HG02943 (cell line): ENCODE measurements around the gene RAB44.

ENCODE experiments used
- ATAC-seq: cut with Tn5 transposase; IDR thresholded peaks from one replicate; pipeline ENCODE4 v1.9.1; 2021; ENCODE audit warnings: mild to moderate bottlenecking, low read depth, moderate library complexity; ENCODE audit not compliant: unreplicated experiment

The RAB44 gene

DNA sequence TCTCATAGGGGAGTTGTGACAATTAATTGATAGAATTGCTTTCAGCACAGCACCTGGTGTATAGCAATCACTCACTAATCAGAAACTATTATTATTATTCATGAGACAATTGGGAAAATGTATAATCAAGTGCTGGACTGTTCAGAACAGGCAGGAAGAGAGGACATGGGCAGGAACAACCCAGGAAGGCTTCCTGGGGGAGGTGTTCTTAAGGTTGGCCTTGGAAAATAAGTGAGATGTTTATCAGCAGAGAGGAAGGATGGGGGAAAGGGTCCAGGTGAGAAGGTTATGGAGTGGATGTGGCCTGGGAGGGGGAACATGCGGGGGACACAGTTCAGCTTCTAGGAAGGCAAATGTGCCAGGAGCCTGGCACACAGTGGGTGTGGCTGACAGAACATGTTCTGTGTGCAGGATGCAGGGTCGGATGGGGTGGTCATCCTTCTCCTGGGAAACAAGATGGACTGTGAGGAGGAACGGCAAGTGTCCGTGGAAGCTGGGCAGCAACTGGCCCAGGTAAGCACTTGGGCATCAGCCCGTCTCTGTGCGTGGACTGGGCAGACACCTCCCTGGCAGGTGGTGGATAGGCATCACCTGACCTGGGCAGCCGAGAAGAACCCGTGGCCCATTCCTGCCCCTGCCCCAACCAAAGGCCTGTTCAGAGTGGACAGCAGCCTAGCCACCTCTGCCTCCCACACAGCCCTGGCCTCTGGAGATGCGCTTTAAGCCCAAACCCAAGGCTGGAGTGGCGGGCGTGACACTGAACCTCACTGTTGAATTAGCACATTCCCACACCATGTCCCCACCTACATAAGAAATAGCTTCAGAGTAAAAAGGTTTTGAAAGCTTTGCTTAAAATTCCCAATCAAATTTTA, 30.9 kb downstream of the RAB44 start:
- no peak for ATAC-seq

DNA sequence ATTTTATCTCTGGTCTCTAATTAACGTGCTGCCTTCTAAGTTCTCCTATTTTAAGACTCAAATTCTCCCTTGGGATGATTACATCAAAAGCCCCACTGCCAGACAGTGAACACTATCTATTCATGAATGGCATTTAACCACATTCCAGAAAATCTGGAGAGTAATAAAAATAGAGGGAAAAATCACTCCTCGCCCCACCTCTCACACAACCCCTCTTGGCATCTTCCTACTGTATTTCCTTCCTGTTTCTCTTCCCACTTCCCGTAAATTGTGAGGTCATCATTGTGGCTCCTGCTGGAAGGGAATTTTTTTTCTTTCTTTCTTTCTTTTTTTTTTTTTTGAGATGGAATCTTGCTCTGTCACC, 31.5 kb downstream of the RAB44 start:
- ATAC-seq: no peak

- ATAC-seq: no peak
These were observed 33.1 kb downstream of the RAB44 start for GRCh38 chr6:36730424-36731380.

DNA sequence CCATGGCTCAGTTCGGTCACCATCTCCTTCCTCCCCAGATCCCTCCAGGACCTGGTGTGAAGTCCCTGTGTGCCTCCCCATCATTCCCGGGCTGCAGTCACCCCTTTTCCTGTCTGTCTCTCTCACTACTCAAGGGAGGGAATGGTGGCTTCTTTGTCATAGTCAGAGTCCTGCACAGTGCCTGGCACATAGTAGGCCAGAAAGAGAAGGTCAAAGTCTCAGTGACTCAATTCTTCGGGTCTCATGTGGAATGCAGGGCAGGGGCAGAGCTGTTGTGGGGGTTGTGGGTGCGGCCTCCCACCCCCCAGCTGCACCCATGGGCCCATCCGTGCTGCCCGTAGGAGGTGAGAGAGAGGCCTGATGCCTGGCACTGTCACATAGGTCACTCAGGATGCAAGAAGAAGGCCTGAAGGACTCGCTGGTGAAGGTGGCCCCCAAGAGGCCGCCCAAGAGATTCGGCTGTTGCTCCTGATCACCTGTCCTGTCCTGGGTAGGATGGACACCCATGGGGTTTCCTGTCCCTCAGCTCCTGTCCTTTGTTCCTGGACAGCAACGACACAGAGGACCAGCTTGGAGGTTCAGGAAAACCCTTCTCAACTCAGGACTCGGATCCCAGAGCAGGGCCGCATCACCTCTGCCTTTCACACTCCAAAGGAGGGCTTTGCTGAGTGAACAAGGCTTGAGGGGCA, 34.1 kb downstream of the RAB44 start:
- ATAC-seq: no peak

DNA sequence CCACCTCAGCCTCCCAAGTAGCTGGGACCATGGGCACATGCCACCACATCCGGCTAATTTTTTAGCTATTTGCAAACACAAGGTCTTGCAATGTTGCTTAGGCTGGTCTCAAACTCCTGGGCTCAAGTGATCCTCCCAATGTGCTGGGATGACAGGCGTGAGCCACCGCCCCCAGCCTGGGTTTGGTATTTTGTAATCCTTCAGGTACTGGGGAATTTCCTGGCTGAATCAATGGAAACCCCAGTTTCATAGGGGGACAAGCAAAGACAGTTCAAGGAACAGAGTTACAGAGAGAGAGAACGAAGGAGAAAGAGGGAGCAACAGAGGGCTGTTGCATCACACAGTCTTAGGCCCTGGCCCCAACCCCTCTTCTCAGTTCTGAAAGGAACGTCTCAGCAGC, 35.7 kb downstream of the RAB44 start:
- ATAC-seq: no peak

DNA sequence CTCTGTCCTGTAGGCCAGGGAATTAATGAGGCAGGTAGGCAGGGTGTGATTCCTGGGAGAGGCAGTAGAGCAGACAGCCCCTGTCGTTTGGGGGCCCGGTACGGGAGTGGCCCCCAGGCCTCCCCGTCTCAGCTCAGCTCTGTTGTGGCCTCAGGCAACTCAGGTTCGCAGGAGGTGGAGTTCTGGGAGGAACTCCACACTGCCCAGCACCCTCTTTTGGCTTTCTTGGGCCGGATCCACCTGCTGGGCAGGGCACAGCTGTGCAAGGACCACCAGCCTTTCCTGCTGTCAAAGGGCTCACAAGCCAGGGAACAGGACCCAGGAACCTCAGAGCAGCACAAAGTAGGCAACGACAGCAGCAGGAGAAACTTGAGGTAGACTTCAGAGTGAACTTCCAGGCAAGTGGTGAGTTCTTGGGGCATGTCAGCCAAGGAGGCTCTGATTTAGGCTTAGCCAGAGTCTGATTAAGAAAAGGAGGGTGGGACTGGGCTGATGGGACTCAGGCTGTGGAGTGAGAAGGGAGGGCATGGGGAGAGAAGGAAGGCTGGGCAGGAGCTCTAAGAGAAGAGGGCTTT, 36.9 kb downstream of the RAB44 start:
- ATAC-seq: no peak

DNA sequence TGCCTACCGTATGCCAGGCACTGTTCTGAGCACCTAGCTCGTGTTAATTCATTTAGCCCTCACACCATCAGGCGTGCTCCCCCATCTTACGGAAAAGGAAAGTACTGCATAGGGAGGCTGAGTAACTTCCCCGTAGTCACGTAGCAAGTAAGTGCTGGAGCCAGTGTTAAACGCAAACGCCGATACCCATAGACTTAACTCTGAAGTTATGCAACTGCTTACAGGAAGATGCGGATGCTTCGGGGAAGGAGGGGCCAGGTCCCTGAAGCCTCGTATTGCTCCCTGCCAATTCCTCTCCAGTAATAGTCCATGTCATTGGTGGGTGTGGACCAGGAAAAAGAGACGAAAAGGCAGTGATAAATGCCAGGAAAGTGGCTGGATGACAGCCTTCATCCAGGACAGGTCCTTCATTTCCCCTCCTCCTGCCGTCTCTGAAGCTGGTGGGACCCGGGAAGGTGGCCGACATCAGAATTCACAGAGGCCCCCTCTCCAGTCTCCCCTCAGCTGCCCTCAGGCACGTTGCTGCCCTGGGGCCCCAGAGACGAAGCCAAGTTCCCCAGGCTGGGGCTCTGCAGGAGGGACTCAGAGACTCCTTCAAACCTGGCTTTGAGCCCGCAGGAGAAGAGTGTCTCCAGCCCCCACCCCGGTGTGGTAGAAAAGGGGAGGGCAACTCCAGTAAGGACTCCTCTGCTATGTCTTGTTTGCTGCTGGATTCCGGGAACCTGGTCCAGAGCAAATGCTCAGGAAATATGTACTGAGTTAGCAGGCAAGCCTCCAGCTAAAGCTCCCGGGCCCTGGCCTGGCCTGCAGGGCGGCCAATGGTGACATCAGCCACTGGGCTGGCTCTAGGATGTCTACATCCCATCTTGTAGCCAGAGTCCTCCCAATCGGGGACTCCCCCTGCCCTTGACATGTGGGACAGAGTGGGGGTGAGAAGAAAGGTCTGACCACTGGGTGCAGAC, 37.8 kb downstream of the RAB44 start:
- no peak for ATAC-seq

- no peak for ATAC-seq
These were observed 39.6 kb downstream of the RAB44 start for GRCh38 chr6:36737043-36737785.

DNA sequence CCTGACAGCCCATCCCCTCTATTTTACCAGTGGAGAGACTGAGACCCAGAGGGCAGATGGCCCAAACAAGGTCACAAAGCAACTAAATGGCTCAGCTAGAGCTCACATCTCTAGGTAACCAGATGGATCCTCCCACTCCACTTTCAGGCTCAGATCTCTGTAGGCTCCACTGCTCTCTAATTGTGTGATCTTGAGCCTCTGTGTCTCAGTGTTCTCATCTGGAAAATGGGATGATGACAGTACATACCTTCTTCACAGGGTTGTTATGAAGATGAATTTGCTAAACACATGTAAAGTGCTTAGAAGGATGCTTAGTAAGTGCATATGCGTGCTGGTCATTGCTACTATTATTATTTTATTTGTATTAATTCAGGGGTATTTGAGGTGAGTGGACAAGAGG, 40.5 kb downstream of the RAB44 start:
- ATAC-seq: no peak

DNA sequence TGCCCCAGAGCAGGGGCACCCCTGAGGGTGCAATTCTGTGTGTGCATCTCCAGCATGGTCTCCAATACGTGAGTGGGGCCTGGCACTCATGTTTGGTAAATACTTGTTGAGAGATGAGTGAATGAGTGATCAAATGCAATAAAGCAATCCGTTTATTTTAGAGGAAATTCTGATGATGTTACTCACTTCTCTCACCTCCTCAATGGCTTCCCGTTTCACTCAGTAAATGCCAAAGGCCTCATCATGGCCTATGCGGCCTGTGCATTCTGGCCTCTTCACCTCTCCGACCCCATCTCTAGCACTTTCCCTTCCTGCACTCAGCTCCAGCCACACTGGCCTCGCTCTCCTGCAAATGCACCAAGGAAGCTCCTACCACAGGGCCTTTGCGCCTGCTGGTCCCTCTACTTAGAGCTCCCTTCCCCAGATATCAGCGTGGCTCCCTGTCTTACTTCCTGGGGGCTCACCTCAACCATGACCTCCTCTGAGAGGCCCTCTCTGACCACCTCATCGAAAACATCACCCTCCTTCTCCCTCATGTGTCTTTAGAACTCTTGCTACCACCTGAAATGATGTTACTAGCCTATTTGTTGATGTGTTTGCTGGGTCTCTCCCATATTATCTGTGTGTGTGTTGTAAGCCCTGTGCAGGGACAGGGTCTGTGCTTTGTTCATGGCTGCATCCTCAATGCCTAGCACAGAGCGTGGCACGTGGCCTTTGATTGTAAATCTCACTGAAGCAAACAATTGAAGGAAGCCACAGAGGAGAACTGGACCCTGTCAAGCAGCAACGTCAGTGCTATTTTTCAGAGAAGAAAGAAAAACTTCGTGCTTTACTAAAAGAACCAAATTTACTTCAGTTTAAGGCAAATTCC, 42.6 kb downstream of the RAB44 start:
- no peak for ATAC-seq

DNA sequence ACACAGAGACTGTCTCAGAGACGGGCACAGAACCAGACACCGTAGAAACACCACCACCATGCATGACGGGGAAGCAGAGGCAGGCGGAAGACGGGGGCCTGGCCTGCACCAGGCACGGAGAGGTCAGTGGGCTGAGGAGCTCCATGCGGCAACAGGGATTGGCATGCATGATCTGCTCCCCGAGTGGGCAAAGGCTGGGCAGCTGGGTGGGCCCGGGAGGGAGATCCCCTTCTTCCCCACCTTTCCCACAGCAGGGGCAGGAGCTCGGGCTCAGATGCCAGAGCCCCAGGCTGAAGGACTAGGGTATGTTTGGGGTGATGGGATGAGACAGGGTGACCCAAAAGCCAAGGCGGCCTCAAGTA, 43.2 kb downstream of the RAB44 start:
- ATAC-seq: no peak

DNA sequence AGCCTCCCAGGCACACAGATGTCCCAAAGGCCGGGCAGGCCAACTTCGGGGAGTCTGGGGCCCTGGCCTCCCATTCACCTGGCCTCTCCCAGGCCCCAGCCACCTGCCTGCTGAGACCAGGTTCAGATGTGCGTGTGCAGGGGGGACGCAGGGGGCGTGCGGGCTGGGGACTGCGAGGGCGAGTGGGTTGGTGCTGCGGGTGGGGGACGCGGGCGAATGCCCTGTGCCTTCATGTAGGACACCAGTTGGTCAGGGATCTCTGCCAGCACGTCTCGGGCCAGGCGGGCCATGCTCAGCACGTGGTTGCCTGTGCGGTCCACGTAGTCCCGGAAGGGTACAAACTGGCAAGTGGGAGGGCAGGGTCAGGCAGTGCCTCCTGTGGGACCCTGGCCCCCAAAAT, 44.5 kb downstream of the RAB44 start:
- no peak for ATAC-seq

GRCh38 chr6:36743032-36743431, 45.4 kb downstream of the RAB44 start:
- no peak for ATAC-seq

DNA sequence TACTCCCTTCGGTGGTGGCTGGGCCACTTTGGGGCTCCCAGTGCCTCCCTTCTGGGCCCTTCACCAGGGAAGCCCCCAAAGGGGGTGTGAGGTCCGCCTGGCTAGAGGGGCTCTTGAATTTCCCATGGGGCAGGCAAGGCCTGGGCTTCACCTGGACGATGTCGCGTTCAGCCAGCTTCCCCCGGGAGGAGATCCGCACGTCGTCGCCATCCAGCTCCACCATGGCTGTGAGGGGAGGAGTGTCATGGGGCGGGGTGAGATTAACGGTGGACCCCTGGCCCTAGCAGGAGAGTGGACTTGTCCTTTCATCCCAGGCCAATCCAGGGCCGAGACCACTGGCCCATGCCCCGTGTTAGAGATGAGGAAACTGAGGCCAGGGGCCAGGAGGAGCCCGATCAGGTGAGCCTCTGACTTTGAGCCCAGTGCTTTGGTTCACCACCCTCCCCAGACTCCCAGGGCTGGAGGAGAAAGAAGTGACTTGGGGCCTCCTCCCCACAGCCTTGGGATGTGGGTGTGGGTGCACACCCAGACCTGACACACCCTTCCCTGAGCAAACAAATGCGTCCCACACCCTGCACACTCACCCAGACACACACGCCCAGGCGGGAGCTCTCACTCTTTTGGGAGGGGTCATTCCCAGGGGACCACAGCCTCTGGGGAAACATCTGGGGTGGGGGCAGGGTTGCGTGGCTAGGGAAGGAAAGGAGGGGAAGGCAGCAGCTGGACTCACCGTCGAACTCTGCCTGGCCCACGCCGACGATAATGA, 46.1 kb downstream of the RAB44 start:
- ATAC-seq: no peak

DNA sequence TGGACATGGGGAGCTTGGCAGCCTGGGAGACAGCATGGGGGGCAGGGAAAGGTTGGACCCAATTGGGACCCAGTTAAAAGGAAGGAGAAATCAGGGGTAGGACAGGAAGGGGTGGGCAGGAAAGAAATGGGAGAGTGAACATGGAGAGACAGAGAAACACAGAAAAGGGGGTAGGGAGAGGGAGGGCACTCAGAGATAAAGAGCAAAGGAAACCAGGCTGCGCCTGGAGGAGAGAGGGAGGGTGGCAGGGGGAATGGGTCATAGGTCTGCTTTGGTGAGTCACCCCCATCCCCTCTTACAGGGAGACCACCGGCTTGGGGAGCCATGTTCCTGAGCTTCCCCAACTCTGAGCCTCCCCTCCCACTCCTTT, 46.7 kb downstream of the RAB44 start:
- ATAC-seq: no peak

DNA sequence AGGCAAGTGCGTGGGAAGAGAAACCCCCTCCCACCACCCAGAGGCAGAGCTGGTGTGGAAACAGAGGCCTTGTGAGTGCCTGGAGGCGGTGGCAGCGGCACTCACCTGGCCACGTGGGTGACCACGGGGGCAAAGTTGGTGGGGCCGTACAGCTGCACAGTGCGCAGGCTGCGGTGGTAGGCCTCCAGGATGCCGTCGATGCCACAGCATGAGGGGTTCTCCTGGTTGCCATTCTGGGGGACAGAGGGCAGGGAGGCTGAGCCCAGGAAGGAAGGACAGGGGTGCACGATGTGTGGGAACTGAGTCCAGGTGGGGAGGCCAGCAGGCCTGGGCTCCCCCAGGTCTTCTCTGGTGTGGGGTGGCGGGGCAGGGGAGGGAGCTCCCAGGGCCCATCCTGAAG, 47.7 kb downstream of the RAB44 start:
- no peak for ATAC-seq

- ATAC-seq: no peak
These were observed 48.2 kb downstream of the RAB44 start for GRCh38 chr6:36745836-36746235.
